IPS-20b (cell line): ENCODE data around the gene ABCG1.

Experiments used
- H3K27ac ChIP-seq: one replicate; pipeline ENCODE4 v1.5.1; 2013; ENCODE audit warnings: low read length
- H3K27me3 ChIP-seq: 2 replicates; pipeline ENCODE4 v1.6.1; 2013; ENCODE audit warnings: mild to moderate bottlenecking, low read length, inconsistent platforms; ENCODE audit not compliant: insufficient read depth
- H3K36me3 ChIP-seq: 2 replicates; pipeline ENCODE4 v1.6.1; 2013; ENCODE audit warnings: low read depth, mild to moderate bottlenecking, inconsistent platforms, low read length, moderate library complexity; ENCODE audit not compliant: insufficient read depth
- H3K4me1 ChIP-seq: 2 replicates; pipeline ENCODE4 v1.6.1; 2013; ENCODE audit warnings: mild to moderate bottlenecking, control low read depth, inconsistent platforms, low read length, moderate library complexity; ENCODE audit not compliant: insufficient read depth
- H3K4me3 ChIP-seq: 2 replicates; pipeline ENCODE4 v1.5.1; 2013; ENCODE audit warnings: mild to moderate bottlenecking, low read length, inconsistent platforms
- H3K9ac ChIP-seq: 2 replicates; pipeline ENCODE4 v1.6.1; 2013; ENCODE audit warnings: low read depth, mild to moderate bottlenecking, inconsistent platforms, low read length, moderate library complexity
- H3K9me3 ChIP-seq: 2 replicates; pipeline ENCODE4 v1.6.1; 2013; ENCODE audit warnings: mild to moderate bottlenecking, low read depth, low read length, inconsistent platforms; ENCODE audit not compliant: insufficient read depth

ABCG1 gene

DNA sequence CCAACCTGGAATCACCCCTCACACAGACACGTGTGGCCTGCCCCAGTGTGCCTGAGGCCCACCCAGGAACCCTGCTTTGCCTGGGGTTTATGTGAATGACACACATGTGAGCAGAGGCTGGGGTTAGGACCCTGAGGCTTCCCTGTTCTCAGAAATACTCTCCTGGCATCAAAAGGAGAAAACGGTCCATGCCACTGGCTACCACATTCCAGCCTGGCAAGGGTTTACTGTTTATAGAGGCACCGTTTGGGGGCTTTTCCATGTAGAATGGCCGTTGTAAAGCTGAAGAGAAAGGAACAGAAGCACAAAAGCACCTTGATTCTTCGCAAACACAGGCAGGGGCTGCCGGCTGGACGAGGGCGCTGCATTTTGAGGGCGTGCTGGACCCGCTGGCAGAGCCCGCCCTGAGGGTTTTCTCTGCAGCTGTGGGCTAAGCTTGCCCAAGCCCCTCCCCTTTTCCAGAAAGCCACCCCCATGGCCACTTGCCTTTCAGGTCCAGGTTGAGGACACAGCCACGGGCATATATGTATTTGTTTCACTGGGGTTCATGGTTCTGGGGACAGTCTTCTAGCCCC, 83.2 kb downstream of the ABCG1 start:
- H3K27me3 ChIP-seq: no peaks in the 10 kb centered on the region

DNA sequence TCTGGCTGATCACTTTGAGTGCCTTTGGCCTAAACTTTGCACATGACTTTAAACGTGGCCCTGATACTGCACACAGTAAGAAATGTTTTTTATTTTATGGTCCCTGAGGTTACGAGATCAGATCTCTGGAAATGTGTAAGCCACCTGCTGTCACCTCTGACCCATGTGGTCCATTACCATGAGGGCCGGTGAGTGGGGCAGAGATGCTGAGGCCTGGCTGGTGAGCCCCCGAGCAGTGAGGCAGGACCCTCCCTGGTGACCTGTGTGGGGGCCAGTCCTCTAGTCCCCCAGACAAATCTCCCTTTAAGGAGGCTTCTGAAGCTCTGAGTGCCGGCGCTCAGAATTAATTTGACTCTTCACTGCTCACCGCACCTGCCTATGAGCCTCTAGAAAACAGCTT, 83.9 kb downstream of the ABCG1 start:
- H3K36me3 ChIP-seq: no peaks in the 10 kb centered on the region
- no peaks in the 10 kb centered on the region for H3K27me3 ChIP-seq
- no peaks in the 10 kb centered on the region for H3K9me3 ChIP-seq
- no peak overlapping the region for H3K9ac ChIP-seq
- H3K4me3 ChIP-seq: no peak overlapping the region
- H3K27ac ChIP-seq: no peak overlapping the region
- H3K4me1 ChIP-seq: no peaks in the 10 kb centered on the region

More for the DNA sequence above, 83.2 kb downstream of the ABCG1 start:
- Histone ChIP-seq H3K9me3 (no peaks in the 10 kb centered on the region), H3K4me1 (no peaks in the 10 kb centered on the region), H3K36me3 (no peaks in the 10 kb centered on the region), H3K9ac (no peak overlapping the region), H3K4me3 (no peak overlapping the region), H3K27ac (no peak overlapping the region)

DNA sequence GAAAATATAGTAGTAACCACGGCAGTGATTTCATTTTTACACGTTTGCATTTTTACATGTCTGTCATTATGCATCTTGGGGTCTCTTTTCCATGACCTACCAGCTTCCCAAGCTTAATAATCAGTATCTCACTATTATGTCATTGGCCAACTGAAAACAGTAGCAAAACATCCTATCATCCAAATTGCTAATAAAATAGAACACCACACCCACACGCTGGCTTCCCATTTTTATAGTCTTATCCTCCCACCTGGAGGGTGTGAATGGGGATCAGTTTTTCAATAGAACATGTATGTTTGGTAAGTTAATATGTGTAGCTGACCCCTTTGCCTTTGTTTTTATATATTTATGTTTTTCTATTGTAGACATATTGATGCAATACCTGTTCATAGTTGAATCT, 84.5 kb downstream of the ABCG1 start:
- Histone ChIP-seq H3K27ac (no peak overlapping the region), H3K36me3 (no peaks in the 10 kb centered on the region), H3K9me3 (no peaks in the 10 kb centered on the region), H3K4me1 (no peaks in the 10 kb centered on the region), H3K4me3 (no peak overlapping the region), H3K9ac (no peak overlapping the region), H3K27me3 (no peaks in the 10 kb centered on the region)

DNA sequence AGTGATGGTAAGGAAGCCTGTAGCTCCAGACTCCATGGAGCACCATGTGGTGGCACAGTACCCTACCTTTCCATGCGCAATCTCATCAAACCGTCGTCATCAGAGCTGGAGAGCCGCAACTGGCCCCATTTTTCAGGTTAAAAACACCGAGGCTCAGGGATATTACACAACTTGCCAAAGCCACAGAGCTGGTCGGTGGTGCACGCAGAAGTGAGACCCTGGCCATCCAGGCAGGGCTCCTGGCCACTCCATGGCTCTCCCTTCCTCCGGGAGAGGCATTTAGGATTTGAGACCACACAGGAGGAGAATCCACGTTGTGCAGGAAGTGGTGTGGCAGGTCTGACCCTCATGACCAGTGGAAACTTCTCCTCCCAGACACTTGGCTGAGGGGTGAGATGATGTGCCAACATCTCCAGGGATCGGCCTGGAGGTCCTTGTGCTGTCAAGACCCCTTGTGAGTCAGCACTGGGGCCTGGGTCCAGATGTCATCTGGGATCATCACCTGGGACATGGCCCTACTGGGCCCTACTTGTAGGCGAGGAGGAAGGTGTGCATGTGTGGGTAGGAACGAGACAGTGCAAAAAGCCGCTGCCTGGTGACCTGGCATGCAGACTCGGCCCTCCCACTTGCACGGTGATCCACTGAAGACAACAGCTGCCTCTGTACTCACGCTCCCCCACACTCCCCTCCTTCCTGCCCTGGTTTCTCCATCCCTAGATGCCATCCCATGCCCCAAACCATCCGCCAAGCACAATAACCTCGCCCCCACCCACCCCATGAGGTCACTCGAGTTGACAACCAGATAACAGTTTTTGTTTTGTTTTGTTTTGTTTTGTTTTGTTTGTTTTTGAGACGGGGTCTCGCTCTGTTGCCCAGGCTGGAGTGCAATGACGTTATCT, 85.9 kb downstream of the ABCG1 start:
- Histone ChIP-seq H3K9ac (no peak overlapping the region), H3K27me3 (no peaks in the 10 kb centered on the region), H3K4me1 (no peaks in the 10 kb centered on the region), H3K27ac (no peak overlapping the region), H3K36me3 (no peaks in the 10 kb centered on the region), H3K9me3 (no peaks in the 10 kb centered on the region), H3K4me3 (no peak overlapping the region)

DNA sequence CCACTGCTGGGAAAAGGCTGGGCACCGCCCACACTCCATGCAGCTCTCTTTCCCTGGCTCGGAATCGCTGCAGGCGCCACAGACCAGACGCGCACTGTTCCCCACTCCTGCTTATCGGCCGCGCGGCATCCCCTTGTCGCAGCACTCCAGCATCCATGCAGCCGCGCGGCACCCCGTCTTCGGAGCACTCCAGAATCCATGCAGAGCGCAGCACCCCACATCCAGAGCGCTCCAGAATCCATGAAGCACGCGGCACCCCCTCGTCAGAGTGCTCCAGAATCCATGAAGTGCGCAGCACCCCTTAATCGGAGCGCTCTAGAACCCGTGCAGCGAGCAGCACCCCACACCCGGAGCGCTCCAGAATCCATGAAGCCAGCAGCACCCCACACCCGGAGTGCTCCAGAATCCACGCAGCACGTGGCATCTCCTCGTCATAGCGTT, 86.8 kb downstream of the ABCG1 start:
- Histone ChIP-seq H3K36me3 (no peaks in the 10 kb centered on the region), H3K9ac (no peak overlapping the region), H3K27ac (no peak overlapping the region), H3K27me3 (peaks cover 8% of the 10 kb centered on the region), H3K9me3 (no peaks in the 10 kb centered on the region), H3K4me1 (no peaks in the 10 kb centered on the region), H3K4me3 (no peak overlapping the region)

DNA sequence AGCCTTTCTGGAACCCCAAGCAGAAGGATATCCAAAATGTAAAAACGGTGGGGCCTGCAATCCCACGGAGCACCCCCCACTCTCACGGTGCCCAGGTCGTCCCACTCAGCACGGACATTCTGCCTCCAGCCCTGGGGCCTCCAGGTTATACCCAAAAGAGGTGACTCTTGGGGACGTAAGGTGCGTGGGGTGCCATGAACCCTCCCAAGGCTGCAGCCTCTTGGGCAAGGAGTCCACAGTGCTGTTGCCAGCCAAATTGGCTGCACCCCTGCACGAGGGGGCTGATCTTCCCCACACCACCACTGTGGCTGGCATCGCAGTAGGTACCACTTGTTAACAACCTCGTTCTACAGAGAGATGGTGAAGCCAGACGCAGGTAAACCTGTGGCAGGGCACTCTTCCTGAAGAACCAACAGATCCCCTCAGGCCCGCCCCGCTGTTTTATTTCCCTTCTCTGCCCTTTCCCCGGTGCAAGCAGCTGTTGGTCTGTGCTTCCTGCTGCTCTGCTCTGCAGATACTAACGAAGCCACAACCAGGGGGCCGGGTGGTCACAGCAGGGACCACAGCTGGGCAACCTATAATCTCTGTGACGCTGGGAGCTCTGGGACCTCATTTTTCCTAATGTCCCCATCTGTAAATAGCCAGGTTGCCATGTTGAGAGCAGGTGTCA, 87.6 kb downstream of the ABCG1 start:
- Histone ChIP-seq H3K4me3 (no peak overlapping the region), H3K27me3 (peaks cover 12% of the 10 kb centered on the region), H3K9ac (no peak overlapping the region), H3K9me3 (no peaks in the 10 kb centered on the region), H3K36me3 (no peaks in the 10 kb centered on the region), H3K27ac (no peak overlapping the region), H3K4me1 (no peaks in the 10 kb centered on the region)

DNA sequence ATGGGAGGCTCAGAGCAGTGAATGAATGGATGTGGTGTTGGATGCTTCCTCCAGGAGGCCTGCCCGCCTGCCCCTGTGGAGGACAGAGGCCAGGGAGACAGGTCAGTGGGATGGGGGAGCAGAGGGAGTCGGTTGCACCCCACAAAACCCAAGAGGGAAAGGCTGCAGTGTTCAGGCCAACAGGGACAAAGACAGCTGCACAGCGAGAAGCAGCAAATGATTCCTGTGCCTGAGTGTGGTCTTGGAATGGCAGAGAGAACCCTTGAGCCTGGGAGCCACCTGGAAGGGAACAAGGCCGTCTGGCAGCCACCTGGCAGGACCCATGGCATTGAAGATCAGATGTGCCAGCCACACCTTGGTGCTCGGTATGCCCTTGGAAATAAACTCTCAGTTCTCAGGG, 88.2 kb downstream of the ABCG1 start:
- Histone ChIP-seq H3K36me3 (no peaks in the 10 kb centered on the region), H3K27me3 (peaks cover 12% of the 10 kb centered on the region), H3K9me3 (no peaks in the 10 kb centered on the region), H3K4me1 (no peaks in the 10 kb centered on the region), H3K9ac (no peak overlapping the region), H3K27ac (no peak overlapping the region), H3K4me3 (no peak overlapping the region)

DNA sequence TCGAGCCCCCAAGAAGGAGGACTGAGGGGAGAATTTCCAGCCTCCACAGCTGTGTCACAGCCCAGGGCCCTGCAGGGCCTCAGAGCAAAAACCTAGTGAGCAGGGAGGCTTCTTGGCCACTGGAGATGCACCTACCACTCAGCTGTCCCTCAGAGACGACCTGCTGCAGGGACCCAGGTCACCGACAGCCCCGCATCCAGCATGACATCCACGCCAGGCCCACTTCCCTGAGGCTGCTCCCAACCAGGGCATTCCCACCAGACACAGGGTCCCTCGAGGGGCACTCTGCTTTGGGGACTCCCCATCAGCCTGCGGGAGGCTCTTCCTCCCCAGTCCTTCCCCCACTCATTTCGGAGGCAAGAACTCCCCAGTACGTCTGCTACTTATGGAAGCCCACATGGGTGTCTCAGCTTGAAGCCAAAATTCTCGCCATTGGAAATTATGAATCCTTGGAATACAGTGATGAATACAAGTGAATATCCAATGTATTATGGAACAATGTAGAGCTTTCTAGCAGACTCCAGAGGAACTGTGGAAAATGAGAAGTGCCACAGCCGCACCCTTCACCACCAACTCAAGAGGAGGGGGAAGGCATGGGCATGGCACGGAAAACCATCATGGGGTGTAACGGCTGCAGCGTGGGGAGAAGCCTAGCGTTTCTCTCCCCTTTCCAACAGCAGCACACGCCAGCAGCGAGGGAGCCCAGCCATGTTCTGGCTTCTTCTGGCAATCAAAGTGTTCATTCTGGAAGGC, 89.4 kb downstream of the ABCG1 start:
- Histone ChIP-seq H3K4me1 (no peaks in the 10 kb centered on the region; the same call in 1 of the 2 replicates), H3K27ac (no peak overlapping the region), H3K9ac (no peak overlapping the region), H3K4me3 (no peak overlapping the region), H3K27me3 (peaks cover 12% of the 10 kb centered on the region), H3K36me3 (no peaks in the 10 kb centered on the region), H3K9me3 (no peaks in the 10 kb centered on the region)

DNA sequence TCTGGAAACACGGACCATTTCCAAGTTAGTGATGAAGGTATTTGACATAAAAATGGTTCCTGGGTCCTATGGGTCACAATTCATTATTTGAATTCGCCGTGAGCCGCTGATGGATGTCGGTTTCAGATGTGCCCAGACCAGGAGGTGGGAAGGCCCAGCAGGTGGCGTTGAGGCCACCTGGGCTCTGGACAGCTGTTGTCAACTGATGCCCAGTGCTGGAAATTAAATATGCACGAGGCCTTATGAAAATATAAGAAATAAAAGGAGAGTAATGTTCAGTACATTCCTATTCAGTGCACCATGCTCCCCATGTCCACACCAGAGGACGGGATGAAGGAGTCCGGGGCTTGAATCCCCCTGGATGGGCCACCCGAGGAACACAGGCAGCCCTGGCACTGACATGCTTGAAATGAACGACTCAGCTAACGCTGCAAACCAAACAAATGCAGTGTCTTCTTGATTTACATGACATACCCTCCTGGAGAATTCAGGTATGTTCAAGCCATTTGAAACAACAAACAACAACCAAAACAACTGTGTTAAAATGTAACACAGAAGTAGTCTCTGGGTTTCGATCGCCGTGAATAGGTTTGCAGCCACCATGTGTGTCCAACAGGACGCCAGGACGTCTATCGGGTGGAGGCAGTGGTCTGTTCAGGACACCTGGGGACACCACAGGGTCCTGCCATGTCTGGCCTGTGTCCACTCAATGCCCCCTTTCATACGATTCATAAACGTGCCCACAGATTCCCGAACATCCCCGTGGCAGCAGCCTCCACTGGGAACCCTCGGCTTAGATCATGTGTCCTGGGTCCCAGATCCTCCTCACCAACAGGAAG, 90.2 kb downstream of the ABCG1 start:
- peaks cover 3% of the 10 kb centered on the region; the same call in 1 of the 2 replicates for H3K4me1 ChIP-seq
- H3K9me3 ChIP-seq: no peaks in the 10 kb centered on the region
- H3K9ac ChIP-seq: no peak overlapping the region
- no peaks in the 10 kb centered on the region for H3K36me3 ChIP-seq
- peaks cover 12% of the 10 kb centered on the region for H3K27me3 ChIP-seq
- H3K27ac ChIP-seq: no peak overlapping the region
- no peak overlapping the region for H3K4me3 ChIP-seq

DNA sequence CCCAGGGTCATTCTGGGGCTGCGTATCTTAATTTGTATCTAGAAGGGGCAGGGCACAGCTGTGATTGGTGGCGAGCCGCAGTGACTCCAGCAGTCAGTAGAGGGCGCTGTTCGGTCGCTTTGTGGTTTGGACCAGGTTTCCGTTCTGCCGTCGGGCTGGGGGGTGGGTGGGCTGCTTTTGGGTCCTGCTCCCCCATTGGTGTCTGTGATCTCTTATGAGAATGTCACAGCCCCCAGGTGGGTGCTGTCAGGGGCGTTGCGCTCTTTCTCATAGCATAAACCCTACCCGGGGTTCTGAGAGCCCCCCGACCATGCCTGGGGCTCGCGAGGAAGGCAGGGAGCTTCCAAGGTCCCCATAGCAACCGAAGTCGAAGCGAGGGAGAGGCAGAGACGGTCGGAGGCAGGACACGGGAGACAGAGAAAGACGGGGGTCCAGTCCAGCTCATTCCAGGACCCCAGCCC, 90.8 kb downstream of the ABCG1 start:
- Histone ChIP-seq H3K4me1 (peaks cover 3% of the 10 kb centered on the region; the same call in 1 of the 2 replicates), H3K9ac (no peak overlapping the region), H3K9me3 (no peaks in the 10 kb centered on the region), H3K27ac (no peak overlapping the region), H3K27me3 (peaks cover 12% of the 10 kb centered on the region), H3K36me3 (no peaks in the 10 kb centered on the region), H3K4me3 (peak overlapping the region; percentile 58; the same call in 1 of the 2 replicates)
